Gastroesophageal sphincter (tissue), 3 donors: ENCODE measurements around the gene FBXO11.

Experiments used
- CTCF ChIP-seq, 4 experiments: fragments of 200-600 bp in 2 of 4; fragments of 450-650 bp in 2 of 4; sonication (generic) in 1 of 4; IDR thresholded peaks; one replicate each; pipeline ENCODE4 v1.5.1; 2017 to 2019; ENCODE audit warnings: antibody characterized with exemption in 4 of 4, mild to moderate bottlenecking in 2 of 4, moderate library complexity in 2 of 4
- POLR2AphosphoS5 ChIP-seq: sonication (generic); formaldehyde crosslinking; IDR thresholded peaks from one replicate; pipeline ENCODE4 v1.6.1; 2017; ENCODE audit warnings: antibody characterized with exemption

DNA sequence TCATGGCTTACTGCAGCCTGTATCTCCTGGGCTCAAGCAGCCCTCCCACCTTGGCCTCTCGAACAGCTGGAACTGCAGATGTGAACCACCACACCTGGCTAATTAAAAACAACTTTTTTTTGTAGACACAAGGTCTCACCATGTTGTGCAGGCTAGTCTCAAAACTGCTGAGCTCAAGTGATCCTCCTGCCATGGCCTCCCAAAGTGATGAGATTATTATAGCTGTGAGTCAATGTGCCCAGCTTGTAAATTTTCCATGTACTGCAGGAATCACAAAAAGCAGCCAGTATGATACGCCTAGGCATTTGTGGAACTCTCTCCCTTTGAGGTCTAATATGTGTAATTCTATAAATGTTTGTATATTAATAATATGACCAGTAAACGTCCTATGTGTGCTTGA is 63.5 kb downstream of the FBXO11 start:
- no peak for TF ChIP-seq POLR2AphosphoS5
- no peak for TF ChIP-seq CTCF (IDR thresholded peaks at IDR 0.05)
